Measurements from ENCODE around the gene BLTP1.

BLTP1 gene

DNA sequence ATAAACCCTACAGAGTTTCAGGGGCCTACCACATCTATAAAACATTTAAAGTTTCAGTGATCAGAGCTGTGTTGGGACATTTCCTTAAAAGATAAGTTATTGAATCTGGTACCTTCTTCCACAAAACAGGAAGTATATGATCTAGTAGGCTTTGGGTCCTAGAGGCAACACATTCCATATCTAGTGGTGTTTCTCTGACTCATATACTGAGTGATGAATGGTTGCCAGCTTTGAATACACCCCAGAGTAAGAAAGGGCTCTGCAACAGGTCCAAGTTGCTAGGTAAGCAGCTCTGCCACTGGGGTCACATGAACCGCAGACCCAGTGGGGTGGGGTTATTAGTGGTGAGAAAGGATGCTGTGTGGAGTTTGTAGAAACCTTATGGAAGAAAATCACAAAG is 32.4 kb upstream of the BLTP1 start:
- TF ChIP-seq, protein P1, sequence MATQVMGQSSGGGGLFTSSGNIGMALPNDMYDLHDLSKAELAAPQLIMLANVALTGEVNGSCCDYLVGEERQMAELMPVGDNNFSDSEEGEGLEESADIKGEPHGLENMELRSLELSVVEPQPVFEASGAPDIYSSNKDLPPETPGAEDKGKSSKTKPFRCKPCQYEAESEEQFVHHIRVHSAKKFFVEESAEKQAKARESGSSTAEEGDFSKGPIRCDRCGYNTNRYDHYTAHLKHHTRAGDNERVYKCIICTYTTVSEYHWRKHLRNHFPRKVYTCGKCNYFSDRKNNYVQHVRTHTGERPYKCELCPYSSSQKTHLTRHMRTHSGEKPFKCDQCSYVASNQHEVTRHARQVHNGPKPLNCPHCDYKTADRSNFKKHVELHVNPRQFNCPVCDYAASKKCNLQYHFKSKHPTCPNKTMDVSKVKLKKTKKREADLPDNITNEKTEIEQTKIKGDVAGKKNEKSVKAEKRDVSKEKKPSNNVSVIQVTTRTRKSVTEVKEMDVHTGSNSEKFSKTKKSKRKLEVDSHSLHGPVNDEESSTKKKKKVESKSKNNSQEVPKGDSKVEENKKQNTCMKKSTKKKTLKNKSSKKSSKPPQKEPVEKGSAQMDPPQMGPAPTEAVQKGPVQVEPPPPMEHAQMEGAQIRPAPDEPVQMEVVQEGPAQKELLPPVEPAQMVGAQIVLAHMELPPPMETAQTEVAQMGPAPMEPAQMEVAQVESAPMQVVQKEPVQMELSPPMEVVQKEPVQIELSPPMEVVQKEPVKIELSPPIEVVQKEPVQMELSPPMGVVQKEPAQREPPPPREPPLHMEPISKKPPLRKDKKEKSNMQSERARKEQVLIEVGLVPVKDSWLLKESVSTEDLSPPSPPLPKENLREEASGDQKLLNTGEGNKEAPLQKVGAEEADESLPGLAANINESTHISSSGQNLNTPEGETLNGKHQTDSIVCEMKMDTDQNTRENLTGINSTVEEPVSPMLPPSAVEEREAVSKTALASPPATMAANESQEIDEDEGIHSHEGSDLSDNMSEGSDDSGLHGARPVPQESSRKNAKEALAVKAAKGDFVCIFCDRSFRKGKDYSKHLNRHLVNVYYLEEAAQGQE (IDR thresholded peaks at IDR 0.05; ENCODE audit: insufficient replicate concordance, low read depth): no peak
- no peak for TF ChIP-seq SPI1 (IDR thresholded peaks at IDR 0.05; ENCODE audit: borderline replicate concordance, low read depth)
- no peak for TF ChIP-seq GABPA (IDR thresholded peaks at IDR 0.05; ENCODE audit: low read depth)
- TF ChIP-seq POLR2AphosphoS5 (IDR thresholded peaks at IDR 0.05; ENCODE audit: low read depth): no peak
- TF ChIP-seq, protein P2, sequence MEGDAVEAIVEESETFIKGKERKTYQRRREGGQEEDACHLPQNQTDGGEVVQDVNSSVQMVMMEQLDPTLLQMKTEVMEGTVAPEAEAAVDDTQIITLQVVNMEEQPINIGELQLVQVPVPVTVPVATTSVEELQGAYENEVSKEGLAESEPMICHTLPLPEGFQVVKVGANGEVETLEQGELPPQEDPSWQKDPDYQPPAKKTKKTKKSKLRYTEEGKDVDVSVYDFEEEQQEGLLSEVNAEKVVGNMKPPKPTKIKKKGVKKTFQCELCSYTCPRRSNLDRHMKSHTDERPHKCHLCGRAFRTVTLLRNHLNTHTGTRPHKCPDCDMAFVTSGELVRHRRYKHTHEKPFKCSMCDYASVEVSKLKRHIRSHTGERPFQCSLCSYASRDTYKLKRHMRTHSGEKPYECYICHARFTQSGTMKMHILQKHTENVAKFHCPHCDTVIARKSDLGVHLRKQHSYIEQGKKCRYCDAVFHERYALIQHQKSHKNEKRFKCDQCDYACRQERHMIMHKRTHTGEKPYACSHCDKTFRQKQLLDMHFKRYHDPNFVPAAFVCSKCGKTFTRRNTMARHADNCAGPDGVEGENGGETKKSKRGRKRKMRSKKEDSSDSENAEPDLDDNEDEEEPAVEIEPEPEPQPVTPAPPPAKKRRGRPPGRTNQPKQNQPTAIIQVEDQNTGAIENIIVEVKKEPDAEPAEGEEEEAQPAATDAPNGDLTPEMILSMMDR (IDR thresholded peaks at IDR 0.05; ENCODE audit: insufficient read depth, low read length): no peak
- H3K27ac ChIP-seq (replicated peaks): no peak overlapping the region
- DNase-seq (ENCODE audit: low read depth in 1 of 2, low spot score in 1 of 2): no peak
- no peak overlapping the region for H3K4me3 ChIP-seq (replicated peaks; ENCODE audit: insufficient read depth, low read length)
- no peaks in the 10 kb centered on the region for H3K27me3 ChIP-seq (ENCODE audit: insufficient read depth, poor library complexity, severe bottlenecking)

DNA sequence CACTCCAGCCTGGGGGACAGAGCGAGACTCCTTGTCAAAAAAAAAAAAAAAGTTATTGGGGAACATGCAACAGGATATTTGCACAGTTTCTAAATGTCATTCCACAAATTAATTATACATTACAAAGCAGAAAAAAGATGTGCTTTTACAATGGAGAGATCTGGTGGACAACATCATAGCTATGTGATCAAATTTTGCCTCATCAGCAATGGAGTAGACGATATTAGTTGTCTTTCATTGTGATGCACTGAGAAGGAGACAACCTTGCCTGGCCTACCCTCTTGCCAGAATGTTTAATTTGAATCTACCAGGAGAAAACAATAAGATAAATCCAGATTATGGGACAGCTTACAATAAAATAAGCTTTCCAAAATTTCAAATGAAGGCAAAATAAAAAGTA is 30.5 kb upstream of the BLTP1 start:
- TF ChIP-seq GABPA (IDR thresholded peaks at IDR 0.05; ENCODE audit: low read depth) (no peak), POLR2AphosphoS5 (IDR thresholded peaks at IDR 0.05; ENCODE audit: low read depth) (no peak), SPI1 (IDR thresholded peaks at IDR 0.05; ENCODE audit: borderline replicate concordance, low read depth) (no peak)
- TF ChIP-seq, protein P2 (IDR thresholded peaks at IDR 0.05; ENCODE audit: insufficient read depth, low read length): no peak

DNA sequence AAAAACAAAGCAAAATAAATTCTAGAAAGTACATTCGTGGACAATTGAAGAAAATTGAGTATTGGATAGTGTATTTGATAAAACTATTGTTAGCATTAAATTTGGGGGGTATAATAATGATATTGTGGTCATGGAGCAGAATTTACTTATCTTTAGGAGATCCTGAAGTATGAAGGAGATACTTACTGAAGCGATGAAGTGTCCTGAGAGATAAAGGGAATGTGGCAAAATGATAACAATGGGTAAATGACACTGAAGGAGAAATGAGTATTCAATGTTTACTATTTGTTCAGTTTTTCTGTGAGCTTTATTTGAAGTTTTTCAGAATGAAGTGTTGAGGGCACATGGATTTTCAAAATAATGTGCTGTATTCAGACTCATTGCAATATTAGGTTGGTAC is 30.0 kb upstream of the BLTP1 start:
- DNase-seq (ENCODE audit: low read depth in 1 of 2, low spot score in 1 of 2): no peak
- no peak overlapping the region for H3K27ac ChIP-seq (replicated peaks)
- TF ChIP-seq, protein P1 (IDR thresholded peaks at IDR 0.05; ENCODE audit: insufficient replicate concordance, low read depth): no peak
- TF ChIP-seq, protein P2 (IDR thresholded peaks at IDR 0.05; ENCODE audit: insufficient read depth, low read length): no peak
- TF ChIP-seq SPI1 (IDR thresholded peaks at IDR 0.05; ENCODE audit: borderline replicate concordance, low read depth): no peak
- TF ChIP-seq POLR2AphosphoS5 (IDR thresholded peaks at IDR 0.05; ENCODE audit: low read depth): no peak
- TF ChIP-seq GABPA (IDR thresholded peaks at IDR 0.05; ENCODE audit: low read depth): no peak
- H3K4me3 ChIP-seq (replicated peaks; ENCODE audit: insufficient read depth, low read length): no peak overlapping the region
- H3K27me3 ChIP-seq (ENCODE audit: insufficient read depth, poor library complexity, severe bottlenecking): no peaks in the 10 kb centered on the region

More for the DNA sequence above, 30.5 kb upstream of the BLTP1 start:
- DNase-seq (ENCODE audit: low read depth in 1 of 2, low spot score in 1 of 2): no peak
- no peak overlapping the region for H3K27ac ChIP-seq (replicated peaks)
- H3K4me3 ChIP-seq (replicated peaks; ENCODE audit: insufficient read depth, low read length): no peak overlapping the region
- H3K27me3 ChIP-seq (ENCODE audit: insufficient read depth, poor library complexity, severe bottlenecking): no peaks in the 10 kb centered on the region

DNA sequence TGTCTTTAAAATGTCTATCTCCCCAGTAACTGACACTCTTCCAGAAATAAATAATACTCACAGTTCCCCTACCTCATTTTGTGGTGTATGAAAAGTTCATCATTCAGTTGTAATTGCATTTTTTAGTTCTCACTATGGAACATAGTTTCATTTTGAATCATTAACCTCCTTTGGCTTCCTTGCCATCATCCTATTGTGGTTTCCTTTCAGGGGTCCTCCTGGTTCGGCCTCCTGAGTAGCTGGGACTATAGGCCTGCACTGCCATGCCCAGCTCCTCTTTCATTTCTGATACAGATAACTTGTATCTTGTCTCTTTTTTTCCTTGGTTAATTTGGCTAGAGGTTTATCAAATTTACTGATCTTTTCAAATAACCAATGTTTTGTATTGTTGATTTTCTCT is 23.1 kb upstream of the BLTP1 start:
- Histone ChIP-seq H3K4me3 (replicated peaks; ENCODE audit: insufficient read depth, low read length) (no peak overlapping the region), H3K27ac (replicated peaks) (no peak overlapping the region), H3K27me3 (ENCODE audit: insufficient read depth, poor library complexity, severe bottlenecking) (no peaks in the 10 kb centered on the region)
- TF ChIP-seq POLR2AphosphoS5 (IDR thresholded peaks at IDR 0.05; ENCODE audit: low read depth) (no peak), SPI1 (IDR thresholded peaks at IDR 0.05; ENCODE audit: borderline replicate concordance, low read depth) (no peak), GABPA (IDR thresholded peaks at IDR 0.05; ENCODE audit: low read depth) (no peak)
- TF ChIP-seq, protein P1 (IDR thresholded peaks at IDR 0.05; ENCODE audit: insufficient replicate concordance, low read depth): no peak
- TF ChIP-seq, protein P2 (IDR thresholded peaks at IDR 0.05; ENCODE audit: insufficient read depth, low read length): no peak
- no peak for DNase-seq (ENCODE audit: low read depth in 1 of 2, low spot score in 1 of 2)

Data from HL-60 (cell line).